CD14-positive monocyte (primary cell): Measurements from ENCODE around the gene PPP2R2C. TPM values are rescaled to one million over a fixed set of nuclear protein-coding genes. Genes with fewer than 3 reads are reported as not detected.

Source experiments
- DNase-seq, 3 donors: peaks; one replicate each; pipeline ENCODE4 v3.0.0-alpha.2; 2011 to 2022
- H2AFZ ChIP-seq: 2 replicates; pipeline ENCODE4 v1.6.0; 2012; ENCODE audit warnings: mild to moderate bottlenecking, low read depth, low read length, inconsistent platforms; ENCODE audit not compliant: insufficient read depth, poor library complexity, severe bottlenecking
- H3K27ac ChIP-seq, 2 donors: 1 replicate in 1 of 2; 2 replicates in 1 of 2; pipeline ENCODE4 v1.5.1; 2012 to 2013; ENCODE audit warnings: low read length in 2 of 2, control low read depth in 1 of 2, inconsistent platforms in 1 of 2, low read depth in 1 of 2, mild to moderate bottlenecking in 1 of 2
- H3K27me3 ChIP-seq, 2 donors: one replicate each; pipeline versions ENCODE4 v1.6.0 to v1.6.1; 2011 to 2013; ENCODE audit warnings: low read length in 2 of 2; ENCODE audit not compliant: control insufficient read depth in 2 of 2, insufficient read depth in 2 of 2
- H3K36me3 ChIP-seq, 2 donors: replicated peaks in 1 of 2; 1 replicate in 1 of 2; 2 replicates in 1 of 2; pipeline versions ENCODE4 v1.5.1 to v1.6.1; 2012 to 2013; ENCODE audit warnings: low read length in 2 of 2, control low read depth in 1 of 2, inconsistent platforms in 1 of 2, mild to moderate bottlenecking in 1 of 2; ENCODE audit not compliant: insufficient read depth in 2 of 2, control insufficient read depth in 1 of 2
- H3K4me1 ChIP-seq, 2 donors: 1 replicate in 1 of 2; 2 replicates in 1 of 2; pipeline versions ENCODE4 v1.5.1 to v1.6.1; 2012 to 2013; ENCODE audit warnings: low read length in 2 of 2, control low read depth in 1 of 2, inconsistent platforms in 1 of 2, mild to moderate bottlenecking in 1 of 2, moderate library complexity in 1 of 2; ENCODE audit not compliant: insufficient read depth in 2 of 2, control insufficient read depth in 1 of 2
- H3K4me2 ChIP-seq: replicated peaks from 2 replicates; pipeline ENCODE3; 2012; ENCODE audit warnings: low read length, moderate library complexity, mild to moderate bottlenecking; ENCODE audit not compliant: poor library complexity, severe bottlenecking; ENCODE audit errors: extremely low read depth
- H3K4me3 ChIP-seq, 3 experiments: fragments of 200-600 bp in 1 of 3; sonication (generic) in 1 of 3; replicated peaks in 1 of 3; 1 replicate in 2 of 3; 2 replicates in 1 of 3; pipeline ENCODE4 v1.5.1; 2011 to 2013; ENCODE audit warnings: low read length in 3 of 3, mild to moderate bottlenecking in 3 of 3, control low read depth in 2 of 3, low read depth in 2 of 3, inconsistent platforms in 1 of 3, moderate library complexity in 1 of 3
- H3K79me2 ChIP-seq: 2 replicates; pipeline ENCODE4 v1.6.0; 2012; ENCODE audit warnings: mild to moderate bottlenecking, control low read depth, inconsistent platforms, low read length, moderate library complexity; ENCODE audit not compliant: insufficient read depth
- H3K9ac ChIP-seq: 2 replicates; pipeline ENCODE4 v1.6.0; 2017; ENCODE audit warnings: low read length, mild to moderate bottlenecking; ENCODE audit not compliant: insufficient read depth, poor library complexity, severe bottlenecking
- H3K9me3 ChIP-seq, 2 donors: replicated peaks in 1 of 2; 1 replicate in 1 of 2; 2 replicates in 1 of 2; pipeline versions ENCODE4 v1.5.1 to v1.6.1; 2012 to 2013; ENCODE audit warnings: low read length in 2 of 2, control low read depth in 1 of 2; ENCODE audit not compliant: control insufficient read depth in 1 of 2, insufficient read depth in 1 of 2
- H4K20me1 ChIP-seq: 2 replicates; pipeline ENCODE4 v1.6.0; 2012; ENCODE audit warnings: mild to moderate bottlenecking, low read length, control low read depth, moderate library complexity; ENCODE audit not compliant: insufficient read depth
- H3K27ac Mint-ChIP-seq, 7 donors: one replicate each; pipeline ENCODE4 v1.8.0; 2020; ENCODE audit warnings: mild to moderate bottlenecking in 7 of 7, mixed read lengths in 7 of 7, moderate library complexity in 6 of 7, inconsistent platforms in 2 of 7
- H3K27me3 Mint-ChIP-seq, 3 donors: one replicate each; pipeline ENCODE4 v1.8.0; 2021 to 2022; ENCODE audit warnings: low read depth in 3 of 3, mild to moderate bottlenecking in 3 of 3, mixed read lengths in 3 of 3, moderate library complexity in 3 of 3, inconsistent platforms in 1 of 3
- H3K36me3 Mint-ChIP-seq, 2 donors: one replicate each; pipeline ENCODE4 v1.8.0; 2020; ENCODE audit warnings: mixed read lengths in 2 of 2, inconsistent platforms in 1 of 2, mild to moderate bottlenecking in 1 of 2
- H3K4me1 Mint-ChIP-seq: one replicate; pipeline ENCODE4 v1.8.0; 2020; ENCODE audit warnings: mild to moderate bottlenecking, mixed read lengths
- H3K4me3 Mint-ChIP-seq, 2 donors: one replicate each; pipeline ENCODE4 v1.8.0; 2020; ENCODE audit warnings: mild to moderate bottlenecking in 2 of 2, mixed read lengths in 2 of 2, moderate library complexity in 1 of 2
- H3K9me3 Mint-ChIP-seq, 7 donors: one replicate each; pipeline ENCODE4 v1.8.0; 2020 to 2022; ENCODE audit warnings: mixed read lengths in 7 of 7, mild to moderate bottlenecking in 6 of 7, moderate library complexity in 6 of 7, inconsistent platforms in 2 of 7
- WGBS: methylation state at CpG from one replicate; pipeline ENCODE4 v1.1.5; 2013; ENCODE audit warnings: missing lambda C conversion rate; ENCODE audit not compliant: insufficient coverage; 5-methylcytosine and 5-hydroxymethylcytosine counted together
- intact Hi-C, 2 donors: fragments of 100-400 bp; cut with micrococcal nuclease; formaldehyde crosslinking; loops; one replicate each; pipeline versions ENCODE4 v1.15.0 to v1.15.1; 2023
- polyA plus RNA-seq, 3 donors: library from polyadenylated mRNA; depleted of rRNA in 1 of 3; unstranded in 2 of 3; stranded (reverse) in 1 of 3; fragments of 300-500 nt in 2 of 3; fragments of >200 nt in 1 of 3; fragmentation: Illumina TruSeq in 2 of 3; gene quantifications; 1 replicate in 2 of 3; 2 replicates in 1 of 3; pipeline ENCODE4 v1.2.3, GENCODE V29; 2012 to 2021
- TF ChIP-seq, protein P1 (sequence below): fragments of 200-600 bp; IDR thresholded peaks from one replicate; pipeline ENCODE4 v1.8.0; 2022; ENCODE audit warnings: antibody characterized with exemption, mild to moderate bottlenecking

The PPP2R2C gene
- polyA plus RNA-seq, 3 donors: not detected

DNA sequence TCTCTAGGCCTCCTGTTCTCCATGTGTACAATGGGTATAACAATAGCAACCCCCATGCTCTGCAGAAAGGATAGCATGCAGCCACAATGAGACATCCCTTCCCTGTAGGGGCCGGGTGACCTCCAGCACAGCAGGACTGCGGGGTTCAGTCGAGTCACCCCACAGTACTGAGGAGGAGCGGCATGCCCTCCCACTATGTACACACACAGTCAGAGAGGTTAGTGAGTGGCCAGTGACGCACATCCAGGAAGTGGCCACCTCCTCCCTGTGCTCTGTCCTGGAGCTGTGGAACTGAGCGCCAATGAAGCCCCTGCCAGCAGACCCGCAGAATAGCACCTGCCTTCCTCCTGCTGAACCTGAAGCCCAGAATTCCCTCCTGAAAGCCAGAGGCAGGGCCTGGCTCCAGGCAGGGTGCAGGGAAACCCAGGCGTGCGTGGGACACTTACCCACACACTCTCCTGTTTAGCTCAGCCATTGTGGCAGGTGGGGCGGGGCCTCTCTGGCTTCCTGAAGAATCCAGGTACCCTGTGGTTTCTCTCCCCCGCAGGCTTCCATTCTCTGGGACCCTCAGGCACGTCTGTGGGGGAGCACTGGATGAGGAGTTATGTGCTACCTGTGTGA lies 152.8 kb downstream of the PPP2R2C start:
- no peak overlapping the region for H3K27ac ChIP-seq
- Mint-ChIP-seq H3K4me1 (no peaks in the 10 kb centered on the region), H3K27ac (no peak overlapping the region), H3K27me3 (peaks cover 14 to 22% (median 20%) of the 10 kb centered on the region in 3 donors), H3K36me3 (no peaks in the 10 kb centered on the region), H3K9me3 (peaks cover 0 to 12% (median 2%) of the 10 kb centered on the region in 7 donors), H3K4me3 (no peak overlapping the region)
- DNase-seq: no peak
- TF ChIP-seq, protein P1, sequence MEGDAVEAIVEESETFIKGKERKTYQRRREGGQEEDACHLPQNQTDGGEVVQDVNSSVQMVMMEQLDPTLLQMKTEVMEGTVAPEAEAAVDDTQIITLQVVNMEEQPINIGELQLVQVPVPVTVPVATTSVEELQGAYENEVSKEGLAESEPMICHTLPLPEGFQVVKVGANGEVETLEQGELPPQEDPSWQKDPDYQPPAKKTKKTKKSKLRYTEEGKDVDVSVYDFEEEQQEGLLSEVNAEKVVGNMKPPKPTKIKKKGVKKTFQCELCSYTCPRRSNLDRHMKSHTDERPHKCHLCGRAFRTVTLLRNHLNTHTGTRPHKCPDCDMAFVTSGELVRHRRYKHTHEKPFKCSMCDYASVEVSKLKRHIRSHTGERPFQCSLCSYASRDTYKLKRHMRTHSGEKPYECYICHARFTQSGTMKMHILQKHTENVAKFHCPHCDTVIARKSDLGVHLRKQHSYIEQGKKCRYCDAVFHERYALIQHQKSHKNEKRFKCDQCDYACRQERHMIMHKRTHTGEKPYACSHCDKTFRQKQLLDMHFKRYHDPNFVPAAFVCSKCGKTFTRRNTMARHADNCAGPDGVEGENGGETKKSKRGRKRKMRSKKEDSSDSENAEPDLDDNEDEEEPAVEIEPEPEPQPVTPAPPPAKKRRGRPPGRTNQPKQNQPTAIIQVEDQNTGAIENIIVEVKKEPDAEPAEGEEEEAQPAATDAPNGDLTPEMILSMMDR: no peak
- H3K4me2 ChIP-seq: no peak overlapping the region
- H3K9ac ChIP-seq: no peak overlapping the region
- no peaks in the 10 kb centered on the region for H3K4me1 ChIP-seq
- 86% methylated on average over 5 of the region's 12 CpGs for WGBS
- H3K4me3 ChIP-seq: no peak overlapping the region
- H3K79me2 ChIP-seq: no peaks in the 10 kb centered on the region
- H3K27me3 ChIP-seq: peaks cover 0 to 3% of the 10 kb centered on the region in 2 donors
- no peaks in the 10 kb centered on the region for H3K9me3 ChIP-seq
- H3K36me3 ChIP-seq: no peaks in the 10 kb centered on the region
- intact Hi-C loops: no loop called here
- no peaks in the 10 kb centered on the region for H4K20me1 ChIP-seq
- H2AFZ ChIP-seq: no peak overlapping the region

DNA sequence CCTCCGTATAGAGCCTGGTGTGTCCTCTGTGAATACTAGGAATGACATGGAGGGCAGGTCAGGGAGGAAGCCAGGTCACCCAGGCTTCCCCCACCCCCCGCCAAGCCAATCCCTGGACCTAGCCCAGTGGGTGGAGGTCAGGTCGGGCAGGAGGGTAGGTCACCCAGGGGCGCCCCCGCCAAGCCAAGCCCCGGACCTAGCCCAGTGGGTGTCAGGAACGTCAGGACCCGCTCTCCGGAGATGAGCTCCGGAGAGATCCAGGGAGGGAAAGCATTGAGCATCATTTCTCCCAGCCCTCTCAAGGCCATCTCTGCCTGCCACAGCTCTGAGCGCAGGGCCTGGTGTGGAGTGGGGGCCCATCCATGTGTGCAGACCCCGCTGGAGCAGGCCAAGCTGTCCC lies 154.2 kb downstream of the PPP2R2C start:
- Mint-ChIP-seq H3K36me3 (no peaks in the 10 kb centered on the region), H3K4me3 (no peak overlapping the region), H3K9me3 (peaks cover 0 to 9% (median 2%) of the 10 kb centered on the region in 7 donors), H3K27ac (no peak overlapping the region), H3K4me1 (no peaks in the 10 kb centered on the region), H3K27me3 (peaks cover 11 to 14% (median 14%) of the 10 kb centered on the region in 3 donors)
- no peaks in the 10 kb centered on the region for H3K9me3 ChIP-seq
- no peak overlapping the region for H3K4me3 ChIP-seq
- no peaks in the 10 kb centered on the region for H3K27me3 ChIP-seq
- H3K79me2 ChIP-seq: no peaks in the 10 kb centered on the region
- no peak overlapping the region for H3K27ac ChIP-seq
- H2AFZ ChIP-seq: no peak overlapping the region
- no peak for DNase-seq
- H3K4me2 ChIP-seq: no peak overlapping the region
- no peaks in the 10 kb centered on the region for H3K4me1 ChIP-seq
- WGBS: 87% methylated on average over 4 of the region's 12 CpGs
- H3K36me3 ChIP-seq: no peaks in the 10 kb centered on the region
- no peaks in the 10 kb centered on the region for H4K20me1 ChIP-seq
- TF ChIP-seq, protein P1: no peak
- H3K9ac ChIP-seq: no peak overlapping the region
- intact Hi-C loops: no loop called here
